Skeletal muscle tissue (tissue), 4 donors: ENCODE results near the gene CLIC6. TPM values are rescaled to one million over a fixed set of nuclear protein-coding genes. Genes with fewer than 3 reads are reported as not detected.
A peak's percentile ranks its signal among the peaks of the same experiment; 100 is the strongest.

Experiments
- H3K27ac ChIP-seq: one replicate; pipeline ENCODE4 v1.7.0; 2013; ENCODE audit warnings: mild to moderate bottlenecking, low read depth, low read length, inconsistent platforms
- H3K27me3 ChIP-seq, 3 donors: one replicate each; pipeline ENCODE4 v1.7.0; 2013; ENCODE audit warnings: low read length in 3 of 3; ENCODE audit not compliant: control insufficient read depth in 3 of 3, insufficient read depth in 3 of 3
- H3K36me3 ChIP-seq, 3 donors: one replicate each; pipeline ENCODE4 v1.7.0; 2013; ENCODE audit warnings: low read length in 3 of 3; ENCODE audit not compliant: control insufficient read depth in 3 of 3, insufficient read depth in 3 of 3
- H3K4me1 ChIP-seq, 3 donors: one replicate each; pipeline ENCODE4 v1.7.0; 2013; ENCODE audit warnings: low read length in 3 of 3, mild to moderate bottlenecking in 3 of 3; ENCODE audit not compliant: control insufficient read depth in 3 of 3, insufficient read depth in 3 of 3
- H3K4me3 ChIP-seq, 3 donors: one replicate each; pipeline ENCODE4 v1.7.0; 2013; ENCODE audit warnings: low read length in 3 of 3
- H3K9ac ChIP-seq, 3 donors: one replicate each; pipeline ENCODE4 v1.7.0; 2013; ENCODE audit warnings: low read length in 3 of 3, mild to moderate bottlenecking in 3 of 3, moderate library complexity in 2 of 3, low read depth in 1 of 3
- H3K9me3 ChIP-seq, 3 donors: one replicate each; pipeline ENCODE4 v1.7.0; 2013; ENCODE audit warnings: low read length in 3 of 3; ENCODE audit not compliant: control insufficient read depth in 3 of 3
- total RNA-seq: library from RNA; depleted of rRNA; stranded (reverse); fragments of >200 nt; gene quantifications from one replicate; pipeline ENCODE4 v1.2.3, GENCODE V29; 2014
- donor health status: Osteomylitis.

Gene CLIC6
- total RNA-seq, 1 donor from 2014 or later = under 0.01 TPM

DNA sequence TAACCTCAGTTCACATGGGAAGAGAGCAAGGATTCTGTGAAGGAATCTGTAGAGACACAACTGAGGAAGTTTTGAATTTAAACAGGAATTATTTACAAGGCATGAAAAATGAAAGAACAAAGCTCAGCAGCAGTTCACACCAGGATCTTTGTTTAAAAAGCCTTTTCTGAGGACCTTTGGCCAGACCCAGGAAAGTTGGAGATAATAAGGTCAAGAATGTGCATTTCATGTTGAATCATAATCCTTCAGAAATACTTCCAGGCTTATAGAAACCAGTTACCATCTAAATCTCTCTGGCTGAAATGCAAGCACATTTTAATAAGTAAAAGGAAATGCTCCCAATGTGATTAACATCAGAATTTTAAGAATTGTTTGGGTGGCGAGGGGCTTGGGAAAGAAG lies 2.7 kb downstream of the CLIC6 start:
- H3K36me3 ChIP-seq = no peaks in the 10 kb centered on the region
- peaks cover 20 to 71% (median 59%) of the 10 kb centered on the region in 3 donors for H3K27me3 ChIP-seq
- H3K27ac ChIP-seq = no peak overlapping the region
- no peak overlapping the region for H3K4me3 ChIP-seq
- H3K9me3 ChIP-seq = no peaks in the 10 kb centered on the region
- H3K9ac ChIP-seq = no peak overlapping the region
- H3K4me1 ChIP-seq = peaks cover 8 to 11% (median 9%) of the 10 kb centered on the region in 3 donors

GRCh38 chr21:34671891-34672290 lies 3.1 kb downstream of the CLIC6 start:
- Histone ChIP-seq H3K9me3 (no peaks in the 10 kb centered on the region), H3K4me3 (peak overlapping the region in 1 of 3 donors; percentile 22), H3K36me3 (no peaks in the 10 kb centered on the region), H3K9ac (no peak overlapping the region), H3K4me1 (peaks cover 8 to 11% (median 9%) of the 10 kb centered on the region in 3 donors), H3K27ac (no peak overlapping the region), H3K27me3 (peaks cover 20 to 72% (median 59%) of the 10 kb centered on the region in 3 donors)

DNA sequence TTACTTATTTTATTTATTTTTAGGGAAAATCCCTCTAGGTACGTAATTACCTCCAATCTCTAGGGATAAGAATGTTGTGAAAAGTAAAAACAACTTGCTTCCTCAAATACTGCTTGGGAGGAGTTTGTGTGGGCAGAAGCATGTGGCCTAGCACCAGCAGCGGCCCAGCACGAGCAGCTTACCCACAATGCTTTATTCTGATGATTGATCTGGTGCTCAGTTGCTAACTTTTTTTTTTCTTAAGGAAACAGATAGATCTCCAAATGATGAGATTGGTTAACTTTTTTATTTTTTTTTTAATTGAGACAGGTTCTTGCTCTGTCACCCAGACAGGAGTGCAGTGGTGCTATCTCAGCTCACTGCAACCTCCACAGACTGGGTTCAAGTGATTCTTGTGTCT lies 4.2 kb downstream of the CLIC6 start:
- Histone ChIP-seq H3K9me3 (no peaks in the 10 kb centered on the region), H3K9ac (no peak overlapping the region)

DNA sequence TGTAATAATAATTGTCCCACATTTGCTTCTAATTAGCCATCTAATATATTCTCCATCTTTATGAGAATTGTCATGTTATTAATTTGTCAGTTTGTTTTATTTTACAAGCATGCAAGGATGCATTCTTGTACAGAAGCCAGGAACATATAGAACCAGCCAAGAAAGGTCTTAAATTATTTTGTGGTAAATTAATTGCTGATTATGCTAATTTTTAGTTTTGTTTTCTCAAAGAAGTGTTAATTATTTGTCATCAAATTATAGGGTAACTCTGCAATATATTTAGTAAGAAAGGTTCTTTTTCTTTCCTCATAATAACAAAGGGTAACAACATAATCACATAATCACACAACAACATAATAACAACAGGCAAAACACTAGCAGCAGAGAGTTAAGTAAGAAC lies 5.7 kb downstream of the CLIC6 start:
- Histone ChIP-seq H3K36me3 (no peaks in the 10 kb centered on the region), H3K4me3 (no peak overlapping the region), H3K4me1 (peaks cover 8 to 11% (median 9%) of the 10 kb centered on the region in 3 donors), H3K9me3 (no peaks in the 10 kb centered on the region), H3K27me3 (peaks cover 18 to 58% (median 40%) of the 10 kb centered on the region in 3 donors), H3K9ac (no peak overlapping the region), H3K27ac (no peak overlapping the region)

More for the DNA sequence above, 4.2 kb downstream of the CLIC6 start:
- Histone ChIP-seq H3K27me3 (peaks cover 18 to 67% (median 54%) of the 10 kb centered on the region in 3 donors), H3K4me3 (no peak overlapping the region), H3K4me1 (peaks cover 8 to 11% (median 9%) of the 10 kb centered on the region in 3 donors), H3K36me3 (no peaks in the 10 kb centered on the region), H3K27ac (no peak overlapping the region)

GRCh38 chr21:34675871-34676270 lies 7.1 kb downstream of the CLIC6 start:
- H3K27me3 ChIP-seq = peaks cover 11 to 45% (median 31%) of the 10 kb centered on the region in 3 donors
- H3K27ac ChIP-seq = no peak overlapping the region
- peaks cover 0 to 1% (median 0%) of the 10 kb centered on the region in 3 donors for H3K9me3 ChIP-seq
- no peak overlapping the region for H3K4me3 ChIP-seq
- no peaks in the 10 kb centered on the region for H3K36me3 ChIP-seq
- H3K4me1 ChIP-seq = peaks cover 0 to 6% (median 3%) of the 10 kb centered on the region in 3 donors
- H3K9ac ChIP-seq = no peak overlapping the region

- Histone ChIP-seq H3K4me1 (no peaks in the 10 kb centered on the region), H3K9me3 (peaks cover 4 to 8% (median 6%) of the 10 kb centered on the region in 3 donors), H3K4me3 (no peak overlapping the region), H3K36me3 (no peaks in the 10 kb centered on the region), H3K27me3 (peaks cover 0 to 16% (median 2%) of the 10 kb centered on the region in 3 donors), H3K9ac (no peak overlapping the region), H3K27ac (no peak overlapping the region)
Measured at GRCh38 chr21:34679051-34679450, 10.3 kb downstream of the CLIC6 start.

GRCh38 chr21:34684174-34684876 lies 15.5 kb downstream of the CLIC6 start:
- Histone ChIP-seq H3K9ac (no peak overlapping the region), H3K4me3 (no peak overlapping the region), H3K36me3 (no peaks in the 10 kb centered on the region), H3K27ac (no peak overlapping the region), H3K27me3 (no peaks in the 10 kb centered on the region), H3K4me1 (peaks cover 0 to 5% (median 4%) of the 10 kb centered on the region in 3 donors), H3K9me3 (peaks cover 4 to 8% (median 6%) of the 10 kb centered on the region in 3 donors)

DNA sequence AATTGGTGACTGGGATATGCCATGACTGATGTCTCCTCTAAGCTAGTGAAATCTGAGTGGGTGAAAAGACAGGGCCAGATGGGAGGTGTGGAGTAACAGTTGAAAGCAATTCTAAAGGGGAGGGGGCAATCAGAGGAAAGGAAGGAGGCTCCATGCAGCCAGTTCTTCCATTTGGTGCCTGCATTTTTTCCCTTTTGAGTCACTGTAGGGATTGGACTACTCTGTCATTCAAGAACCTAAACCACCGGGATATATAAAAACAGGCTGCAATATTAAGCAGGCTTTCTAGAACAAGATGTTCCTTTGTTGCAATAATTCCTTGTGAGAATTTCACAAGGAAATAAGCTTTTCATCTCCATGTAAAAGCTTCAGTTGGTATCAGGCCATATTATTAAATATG lies 18.3 kb downstream of the CLIC6 start:
- Histone ChIP-seq H3K4me1 (peaks cover 3 to 13% (median 11%) of the 10 kb centered on the region in 3 donors), H3K27me3 (no peaks in the 10 kb centered on the region), H3K36me3 (no peaks in the 10 kb centered on the region), H3K9me3 (no peaks in the 10 kb centered on the region), H3K9ac (no peak overlapping the region), H3K4me3 (no peak overlapping the region), H3K27ac (no peak overlapping the region)

GRCh38 chr21:34687745-34688144 lies 19.0 kb downstream of the CLIC6 start:
- Histone ChIP-seq H3K27me3 (no peaks in the 10 kb centered on the region), H3K9me3 (no peaks in the 10 kb centered on the region), H3K9ac (no peak overlapping the region), H3K27ac (no peak overlapping the region), H3K4me3 (no peak overlapping the region), H3K36me3 (no peaks in the 10 kb centered on the region), H3K4me1 (peaks cover 3 to 13% (median 11%) of the 10 kb centered on the region in 3 donors)

DNA sequence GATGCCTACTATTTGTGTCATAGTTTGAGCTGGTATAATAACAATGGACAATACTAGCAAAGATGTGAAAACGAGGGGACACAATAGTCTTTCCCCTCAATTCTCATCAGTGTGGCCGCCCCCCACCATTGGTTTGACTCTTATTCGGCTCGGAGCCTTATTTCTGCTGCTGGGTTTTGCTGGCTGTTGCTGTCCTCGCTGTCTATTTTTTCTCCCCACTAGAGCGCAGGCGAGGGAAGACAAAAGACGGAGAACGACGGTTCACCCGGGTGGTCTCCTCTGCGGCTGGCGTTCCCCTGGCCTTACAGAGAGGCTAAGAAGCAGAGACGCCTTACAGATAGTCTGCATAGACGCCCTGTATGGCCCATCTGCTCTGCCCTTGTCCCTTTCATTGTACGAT lies 19.4 kb downstream of the CLIC6 start:
- Histone ChIP-seq H3K9me3 (no peaks in the 10 kb centered on the region), H3K27ac (no peak overlapping the region), H3K4me1 (peaks cover 6 to 13% (median 11%) of the 10 kb centered on the region in 3 donors), H3K27me3 (no peaks in the 10 kb centered on the region), H3K4me3 (peak overlapping the region in 1 of 3 donors; percentile 15), H3K36me3 (no peaks in the 10 kb centered on the region), H3K9ac (no peak overlapping the region)
